Esophagus squamous epithelium (tissue), 4 donors: ENCODE results near the gene ZBED1.

ENCODE experiments used
- CTCF ChIP-seq, 6 experiments: fragments of 450-650 bp in 4 of 6; fragments of 200-600 bp in 2 of 6; sonication (generic) in 2 of 6; IDR thresholded peaks; one replicate each; pipeline ENCODE4 v1.5.1; 2016 to 2019; ENCODE audit warnings: antibody characterized with exemption in 6 of 6, mild to moderate bottlenecking in 4 of 6, moderate library complexity in 4 of 6
- POLR2A ChIP-seq, 4 donors: fragments of 450-650 bp; IDR thresholded peaks; one replicate each; pipeline ENCODE4 v1.6.1; 2017; ENCODE audit warnings: antibody characterized with exemption in 4 of 4, mild to moderate bottlenecking in 4 of 4, moderate library complexity in 3 of 4

- TF ChIP-seq CTCF (IDR thresholded peaks at IDR 0.05) (no peak), POLR2A (IDR thresholded peaks at IDR 0.05) (no peak)
Measured at GRCh38 chrX:2488621-2489285, 12.0 kb downstream of the ZBED1 start.
